Loucy (cell line): ENCODE data around the gene PPIG.

Experiments used
- CTCF ChIP-seq: fragments of 200-600 bp; sonication (generic); conservative IDR thresholded peaks from 2 replicates; pipeline ENCODE4 v1.5.1; 2014; ENCODE audit warnings: mild to moderate bottlenecking, antibody characterized with exemption, low read length
- EZH2phosphoT487 ChIP-seq: fragments of 200-600 bp; IDR thresholded peaks from 2 replicates; pipeline ENCODE4 v1.6.1; 2018; ENCODE audit warnings: antibody characterized with exemption, mild to moderate bottlenecking, moderate library complexity, borderline replicate concordance

DNA sequence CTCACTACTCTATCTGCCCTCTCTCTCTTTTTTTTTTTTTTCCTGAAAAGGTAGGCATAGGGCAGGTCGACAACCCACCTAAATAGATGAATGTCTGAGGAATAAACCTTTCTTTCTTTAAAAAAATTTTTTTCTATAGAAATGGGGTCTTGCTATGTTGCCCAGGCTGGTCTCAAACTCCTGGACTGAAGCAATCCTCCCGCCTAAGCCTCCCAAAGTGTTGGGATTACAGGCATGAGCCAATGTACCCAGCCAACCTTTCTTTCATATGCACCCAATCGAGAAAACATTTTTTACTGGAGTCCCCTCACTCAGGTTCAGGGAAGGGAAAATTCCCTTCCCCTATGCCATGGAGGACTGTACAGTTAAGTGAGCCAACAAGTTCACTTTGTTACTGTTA lies 79.1 kb downstream of the PPIG start:
- TF ChIP-seq CTCF (no peak), EZH2phosphoT487 (no peak)
